Osteocyte (in vitro differentiated cells): ENCODE data around the gene USP49. TPM values are rescaled to one million over a fixed set of nuclear protein-coding genes. Genes with fewer than 3 reads are reported as not detected.

Source experiments
- DNase-seq: peaks from one replicate; pipeline ENCODE4 v3.0.0; 2021; ENCODE audit warnings: mixed read lengths; ENCODE audit not compliant: unreplicated experiment; ENCODE audit errors: extremely low spot score
- H3K27ac Mint-ChIP-seq: one replicate; pipeline ENCODE4 v1.8.0; 2021; ENCODE audit warnings: mild to moderate bottlenecking, mixed read lengths; ENCODE audit not compliant: unreplicated experiment
- H3K27me3 Mint-ChIP-seq: one replicate; pipeline ENCODE4 v1.8.0; 2021; ENCODE audit warnings: mixed read lengths; ENCODE audit not compliant: unreplicated experiment
- H3K36me3 Mint-ChIP-seq: one replicate; pipeline ENCODE4 v1.8.0; 2021; ENCODE audit warnings: mixed read lengths; ENCODE audit not compliant: unreplicated experiment
- H3K4me1 Mint-ChIP-seq: one replicate; pipeline ENCODE4 v1.8.0; 2021; ENCODE audit warnings: mixed read lengths; ENCODE audit not compliant: unreplicated experiment
- H3K4me3 Mint-ChIP-seq: one replicate; pipeline ENCODE4 v1.8.0; 2021; ENCODE audit warnings: mild to moderate bottlenecking, moderate library complexity, mixed read lengths; ENCODE audit not compliant: unreplicated experiment
- H3K9me3 Mint-ChIP-seq: one replicate; pipeline ENCODE4 v1.8.0; 2021; ENCODE audit warnings: mixed read lengths; ENCODE audit not compliant: unreplicated experiment
- total RNA-seq: library from RNA; stranded (reverse); gene quantifications from 2 replicates; pipeline ENCODE4 v1.2.1, GENCODE V29; 2021
- TF ChIP-seq, protein P1 (sequence below): fragments of 200-600 bp; sonication (generic); IDR thresholded peaks from 2 replicates; pipeline ENCODE4 v1.5.0; 2021; ENCODE audit warnings: antibody characterized with exemption, mild to moderate bottlenecking, moderate library complexity

The USP49 gene
- total RNA-seq, 1 donor from 2014 or later = 5.2 TPM

GRCh38 chr6:41935193-41935574 is 40.0 kb upstream of the USP49 start:
- Mint-ChIP-seq H3K9me3 (no peaks in the 10 kb centered on the region), H3K27me3 (no peaks in the 10 kb centered on the region), H3K4me3 (no peak overlapping the region), H3K36me3 (peaks cover 28% of the 10 kb centered on the region), H3K27ac (no peak overlapping the region), H3K4me1 (peaks cover 26% of the 10 kb centered on the region)
- no peak for DNase-seq
- TF ChIP-seq, protein P1, sequence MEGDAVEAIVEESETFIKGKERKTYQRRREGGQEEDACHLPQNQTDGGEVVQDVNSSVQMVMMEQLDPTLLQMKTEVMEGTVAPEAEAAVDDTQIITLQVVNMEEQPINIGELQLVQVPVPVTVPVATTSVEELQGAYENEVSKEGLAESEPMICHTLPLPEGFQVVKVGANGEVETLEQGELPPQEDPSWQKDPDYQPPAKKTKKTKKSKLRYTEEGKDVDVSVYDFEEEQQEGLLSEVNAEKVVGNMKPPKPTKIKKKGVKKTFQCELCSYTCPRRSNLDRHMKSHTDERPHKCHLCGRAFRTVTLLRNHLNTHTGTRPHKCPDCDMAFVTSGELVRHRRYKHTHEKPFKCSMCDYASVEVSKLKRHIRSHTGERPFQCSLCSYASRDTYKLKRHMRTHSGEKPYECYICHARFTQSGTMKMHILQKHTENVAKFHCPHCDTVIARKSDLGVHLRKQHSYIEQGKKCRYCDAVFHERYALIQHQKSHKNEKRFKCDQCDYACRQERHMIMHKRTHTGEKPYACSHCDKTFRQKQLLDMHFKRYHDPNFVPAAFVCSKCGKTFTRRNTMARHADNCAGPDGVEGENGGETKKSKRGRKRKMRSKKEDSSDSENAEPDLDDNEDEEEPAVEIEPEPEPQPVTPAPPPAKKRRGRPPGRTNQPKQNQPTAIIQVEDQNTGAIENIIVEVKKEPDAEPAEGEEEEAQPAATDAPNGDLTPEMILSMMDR = no peak

GRCh38 chr6:41934278-41935192 is 39.4 kb upstream of the USP49 start:
- H3K36me3 Mint-ChIP-seq = peaks cover 29% of the 10 kb centered on the region
- H3K4me1 Mint-ChIP-seq = peaks cover 19% of the 10 kb centered on the region
- DNase-seq = no peak
- no peaks in the 10 kb centered on the region for H3K9me3 Mint-ChIP-seq
- H3K4me3 Mint-ChIP-seq = no peak overlapping the region
- no peaks in the 10 kb centered on the region for H3K27me3 Mint-ChIP-seq
- TF ChIP-seq, protein P1 = no peak
- H3K27ac Mint-ChIP-seq = no peak overlapping the region

- H3K36me3 Mint-ChIP-seq = peaks cover 43% of the 10 kb centered on the region
- peaks cover 6% of the 10 kb centered on the region for H3K4me1 Mint-ChIP-seq
- H3K4me3 Mint-ChIP-seq = no peak overlapping the region
- H3K27me3 Mint-ChIP-seq = no peaks in the 10 kb centered on the region
- no peak for DNase-seq
- TF ChIP-seq, protein P1 = no peak
- H3K27ac Mint-ChIP-seq = no peak overlapping the region
- H3K9me3 Mint-ChIP-seq = no peaks in the 10 kb centered on the region
Observed at GRCh38 chr6:41932378-41932777, 37.2 kb upstream of the USP49 start.

DNA sequence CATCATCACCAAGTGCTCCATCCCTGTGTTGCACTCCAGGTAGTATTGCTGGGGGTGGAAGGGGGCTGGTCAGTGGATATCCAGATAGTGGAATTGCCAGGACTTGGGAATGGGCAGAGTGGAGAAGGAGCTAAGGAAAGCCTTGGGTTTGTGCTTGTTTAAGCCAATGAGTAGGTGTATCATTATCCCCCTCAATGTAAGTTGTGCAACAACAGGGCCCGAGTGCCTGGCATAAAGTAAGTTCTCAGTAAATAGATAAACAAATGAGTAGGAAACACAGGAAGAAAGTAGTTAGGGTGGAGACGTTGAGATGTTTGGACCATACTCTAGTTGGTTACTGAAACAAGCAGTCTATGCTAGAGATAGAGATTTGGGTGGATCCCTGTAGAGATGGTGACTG is 36.6 kb upstream of the USP49 start:
- TF ChIP-seq, protein P1 = no peak
- H3K36me3 Mint-ChIP-seq = peaks cover 43% of the 10 kb centered on the region
- H3K4me1 Mint-ChIP-seq = peaks cover 6% of the 10 kb centered on the region

DNA sequence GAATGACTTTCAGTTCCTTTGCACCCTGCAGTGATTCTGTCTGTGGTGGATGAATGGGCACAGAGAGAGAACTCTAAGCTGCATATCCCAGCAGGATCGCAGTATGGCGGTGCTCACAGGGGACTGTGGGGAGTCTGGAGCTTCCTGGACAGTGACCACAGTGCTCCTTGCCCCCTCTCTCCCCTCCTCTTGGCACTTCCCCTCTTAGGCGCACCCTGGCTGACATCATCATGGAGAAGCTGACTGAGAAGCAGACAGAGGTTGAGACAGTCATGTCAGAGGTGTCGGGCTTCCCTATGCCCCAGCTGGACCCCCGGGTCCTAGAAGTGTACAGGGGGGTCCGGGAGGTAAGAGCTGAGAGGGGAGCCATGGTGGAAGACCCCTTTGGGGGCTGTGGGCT is 34.7 kb upstream of the USP49 start:
- no peaks in the 10 kb centered on the region for H3K27me3 Mint-ChIP-seq
- no peaks in the 10 kb centered on the region for H3K4me1 Mint-ChIP-seq
- no peak for DNase-seq
- no peak overlapping the region for H3K27ac Mint-ChIP-seq
- no peaks in the 10 kb centered on the region for H3K9me3 Mint-ChIP-seq
- H3K4me3 Mint-ChIP-seq = no peak overlapping the region
- H3K36me3 Mint-ChIP-seq = peaks cover 43% of the 10 kb centered on the region
- TF ChIP-seq, protein P1 = no peak

More for the DNA sequence above, 36.6 kb upstream of the USP49 start:
- no peak overlapping the region for H3K27ac Mint-ChIP-seq
- no peaks in the 10 kb centered on the region for H3K27me3 Mint-ChIP-seq
- DNase-seq = no peak
- H3K4me3 Mint-ChIP-seq = no peak overlapping the region
- no peaks in the 10 kb centered on the region for H3K9me3 Mint-ChIP-seq
